Hepatocyte (in vitro differentiated cells): ENCODE results near the gene RHCG. TPM values are rescaled to one million over a fixed set of nuclear protein-coding genes. Genes with fewer than 3 reads are reported as not detected.

Experiments
- DNase-seq: peaks from one replicate; pipeline ENCODE4 v3.0.0-alpha.2; 2016; ENCODE audit warnings: low spot score
- H2AFZ ChIP-seq: fragments of 200-600 bp; sonication (generic); 2 replicates; pipeline ENCODE4 v1.6.0; 2016; ENCODE audit warnings: antibody characterized with exemption, mild to moderate bottlenecking
- H3K27ac ChIP-seq: fragments of 200-600 bp; sonication (generic); 2 replicates; pipeline ENCODE4 v1.5.1; 2016; ENCODE audit warnings: mild to moderate bottlenecking
- H3K27me3 ChIP-seq: fragments of 200-600 bp; sonication (generic); 2 replicates; pipeline ENCODE4 v1.6.1; 2016
- H3K36me3 ChIP-seq: fragments of 200-600 bp; sonication (generic); replicated peaks from 2 replicates; pipeline ENCODE4 v1.5.1; 2016; ENCODE audit warnings: low read depth; ENCODE audit not compliant: insufficient read depth
- H3K4me1 ChIP-seq: fragments of 200-600 bp; sonication (generic); 2 replicates; pipeline ENCODE4 v1.5.1; 2016; ENCODE audit warnings: mild to moderate bottlenecking, moderate library complexity; ENCODE audit not compliant: insufficient read depth
- H3K4me2 ChIP-seq: fragments of 200-600 bp; sonication (generic); 2 replicates; pipeline ENCODE4 v1.6.0; 2016
- H3K4me3 ChIP-seq: fragments of 200-600 bp; sonication (generic); 2 replicates; pipeline ENCODE4 v1.5.1; 2016; ENCODE audit warnings: mild to moderate bottlenecking
- H3K79me2 ChIP-seq: fragments of 200-600 bp; sonication (generic); 2 replicates; pipeline ENCODE4 v1.6.0; 2017; ENCODE audit warnings: mild to moderate bottlenecking
- H3K9me2 ChIP-seq: fragments of 200-600 bp; sonication (generic); replicated peaks from 2 replicates; pipeline ENCODE4 v1.6.0; 2017; ENCODE audit warnings: mild to moderate bottlenecking; ENCODE audit not compliant: insufficient read depth
- H3K9me3 ChIP-seq: fragments of 200-600 bp; sonication (generic); 2 replicates; pipeline ENCODE4 v1.5.1; 2016; ENCODE audit warnings: low read depth, mild to moderate bottlenecking
- H4K20me1 ChIP-seq: fragments of 200-600 bp; sonication (generic); 2 replicates; pipeline ENCODE4 v1.6.0; 2016; ENCODE audit warnings: mild to moderate bottlenecking; ENCODE audit not compliant: insufficient read depth, poor library complexity, severe bottlenecking
- EZH2 ChIP-seq: fragments of 200-600 bp; sonication (generic); IDR thresholded peaks from 2 replicates; pipeline ENCODE4 v1.6.1; 2016; ENCODE audit warnings: antibody characterized with exemption, mild to moderate bottlenecking, borderline replicate concordance
- EZH2phosphoT487 ChIP-seq: fragments of 200-600 bp; sonication (generic); IDR thresholded peaks from one replicate; pipeline ENCODE4 v1.6.1; 2018; ENCODE audit warnings: antibody characterized with exemption, mild to moderate bottlenecking, low read depth, moderate library complexity; ENCODE audit not compliant: unreplicated experiment, severe bottlenecking
- WGBS: methylation state at CpG from one replicate; pipeline ENCODE4 v1.1.6; 2016; ENCODE audit warnings: low lambda C conversion rate; ENCODE audit errors: missing lambda C conversion rate; 5-methylcytosine and 5-hydroxymethylcytosine counted together
- polyA plus RNA-seq: library from polyadenylated mRNA; unstranded; fragments of >200 nt; fragmentation: Nextera tagmentation; extraction: Ambion mirVana; gene quantifications from 2 replicates; pipeline ENCODE4 v1.2.1, GENCODE V29; 2016
- total RNA-seq: library from RNA; depleted of rRNA; stranded (reverse); fragments of >200 nt; gene quantifications from 2 replicates; pipeline ENCODE4 v1.2.3, GENCODE V29; 2014
- TF ChIP-seq, protein P1 (sequence below): fragments of 200-600 bp; sonication (generic); IDR thresholded peaks from 2 replicates; pipeline ENCODE4 v1.5.1; 2016; ENCODE audit warnings: antibody characterized with exemption, mild to moderate bottlenecking; ENCODE audit not compliant: poor library complexity

Gene RHCG
- total and polyA plus RNA-seq, 2 experiments from 2014 or later, result 1.1 to 1.7 TPM

GRCh38 chr15:89482139-89482538, 14.2 kb downstream of the RHCG start:
- H3K27me3 ChIP-seq, result peaks cover 9% of the 10 kb centered on the region
- no peak overlapping the region for H3K27ac ChIP-seq
- 74% methylated on average over 5 of the region's 5 CpGs for WGBS
- H3K9me2 ChIP-seq, result no peaks in the 10 kb centered on the region
- no peaks in the 10 kb centered on the region for H3K79me2 ChIP-seq
- no peak for DNase-seq
- no peaks in the 10 kb centered on the region for H3K4me1 ChIP-seq
- H3K9me3 ChIP-seq, result no peaks in the 10 kb centered on the region
- H4K20me1 ChIP-seq, result no peaks in the 10 kb centered on the region
- no peak overlapping the region for H3K4me3 ChIP-seq
- no peaks in the 10 kb centered on the region for H3K36me3 ChIP-seq
- H3K4me2 ChIP-seq, result no peak overlapping the region
- no peak overlapping the region for H2AFZ ChIP-seq
- TF ChIP-seq, protein P1, sequence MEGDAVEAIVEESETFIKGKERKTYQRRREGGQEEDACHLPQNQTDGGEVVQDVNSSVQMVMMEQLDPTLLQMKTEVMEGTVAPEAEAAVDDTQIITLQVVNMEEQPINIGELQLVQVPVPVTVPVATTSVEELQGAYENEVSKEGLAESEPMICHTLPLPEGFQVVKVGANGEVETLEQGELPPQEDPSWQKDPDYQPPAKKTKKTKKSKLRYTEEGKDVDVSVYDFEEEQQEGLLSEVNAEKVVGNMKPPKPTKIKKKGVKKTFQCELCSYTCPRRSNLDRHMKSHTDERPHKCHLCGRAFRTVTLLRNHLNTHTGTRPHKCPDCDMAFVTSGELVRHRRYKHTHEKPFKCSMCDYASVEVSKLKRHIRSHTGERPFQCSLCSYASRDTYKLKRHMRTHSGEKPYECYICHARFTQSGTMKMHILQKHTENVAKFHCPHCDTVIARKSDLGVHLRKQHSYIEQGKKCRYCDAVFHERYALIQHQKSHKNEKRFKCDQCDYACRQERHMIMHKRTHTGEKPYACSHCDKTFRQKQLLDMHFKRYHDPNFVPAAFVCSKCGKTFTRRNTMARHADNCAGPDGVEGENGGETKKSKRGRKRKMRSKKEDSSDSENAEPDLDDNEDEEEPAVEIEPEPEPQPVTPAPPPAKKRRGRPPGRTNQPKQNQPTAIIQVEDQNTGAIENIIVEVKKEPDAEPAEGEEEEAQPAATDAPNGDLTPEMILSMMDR, result no peak
- TF ChIP-seq EZH2phosphoT487 (no peak), EZH2 (no peak)

GRCh38 chr15:89480505-89480904, 15.9 kb downstream of the RHCG start:
- WGBS, result 90% methylated on average over 3 of the region's 3 CpGs
- Histone ChIP-seq H4K20me1 (no peaks in the 10 kb centered on the region), H3K36me3 (no peaks in the 10 kb centered on the region), H3K4me1 (no peaks in the 10 kb centered on the region), H3K4me2 (no peak overlapping the region), H3K79me2 (no peaks in the 10 kb centered on the region), H3K9me2 (no peaks in the 10 kb centered on the region), H2AFZ (no peak overlapping the region), H3K27ac (no peak overlapping the region), H3K27me3 (peaks cover 19% of the 10 kb centered on the region), H3K4me3 (no peak overlapping the region), H3K9me3 (no peaks in the 10 kb centered on the region)
- TF ChIP-seq EZH2phosphoT487 (no peak), EZH2 (no peak)
- no peak for DNase-seq

DNA sequence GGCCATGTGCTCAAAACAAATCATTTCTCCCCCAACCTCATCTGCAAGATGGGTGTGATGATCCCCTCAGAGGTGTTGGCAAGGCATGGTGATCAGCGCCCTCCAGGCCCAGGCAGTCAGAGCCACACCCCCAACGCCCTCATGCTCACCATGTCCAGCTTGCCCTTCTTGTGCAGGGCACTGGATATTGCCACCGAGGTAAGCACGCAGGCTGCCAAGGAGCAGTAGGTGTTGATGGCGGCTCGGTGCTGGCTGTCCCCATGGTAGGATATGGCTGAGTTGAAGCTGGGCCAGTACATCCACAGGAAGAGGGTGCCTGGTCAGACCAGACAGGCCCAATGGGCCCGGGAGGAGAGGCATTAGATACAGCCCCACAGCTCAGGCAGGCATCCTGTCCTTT, 17.2 kb downstream of the RHCG start:
- H3K79me2 ChIP-seq, result no peaks in the 10 kb centered on the region
- no peak overlapping the region for H3K27ac ChIP-seq
- no peak overlapping the region for H2AFZ ChIP-seq
- no peak overlapping the region for H3K4me2 ChIP-seq
- no peaks in the 10 kb centered on the region for H3K9me2 ChIP-seq
- no peak for DNase-seq
- no peaks in the 10 kb centered on the region for H3K9me3 ChIP-seq
- no peak for TF ChIP-seq EZH2
- TF ChIP-seq, protein P1, result no peak
- no peak for TF ChIP-seq EZH2phosphoT487
- no peaks in the 10 kb centered on the region for H4K20me1 ChIP-seq
- H3K4me3 ChIP-seq, result no peak overlapping the region
- 83% methylated on average over 7 of the region's 7 CpGs for WGBS
- H3K36me3 ChIP-seq, result no peaks in the 10 kb centered on the region
- no peaks in the 10 kb centered on the region for H3K4me1 ChIP-seq
- H3K27me3 ChIP-seq, result peaks cover 20% of the 10 kb centered on the region

DNA sequence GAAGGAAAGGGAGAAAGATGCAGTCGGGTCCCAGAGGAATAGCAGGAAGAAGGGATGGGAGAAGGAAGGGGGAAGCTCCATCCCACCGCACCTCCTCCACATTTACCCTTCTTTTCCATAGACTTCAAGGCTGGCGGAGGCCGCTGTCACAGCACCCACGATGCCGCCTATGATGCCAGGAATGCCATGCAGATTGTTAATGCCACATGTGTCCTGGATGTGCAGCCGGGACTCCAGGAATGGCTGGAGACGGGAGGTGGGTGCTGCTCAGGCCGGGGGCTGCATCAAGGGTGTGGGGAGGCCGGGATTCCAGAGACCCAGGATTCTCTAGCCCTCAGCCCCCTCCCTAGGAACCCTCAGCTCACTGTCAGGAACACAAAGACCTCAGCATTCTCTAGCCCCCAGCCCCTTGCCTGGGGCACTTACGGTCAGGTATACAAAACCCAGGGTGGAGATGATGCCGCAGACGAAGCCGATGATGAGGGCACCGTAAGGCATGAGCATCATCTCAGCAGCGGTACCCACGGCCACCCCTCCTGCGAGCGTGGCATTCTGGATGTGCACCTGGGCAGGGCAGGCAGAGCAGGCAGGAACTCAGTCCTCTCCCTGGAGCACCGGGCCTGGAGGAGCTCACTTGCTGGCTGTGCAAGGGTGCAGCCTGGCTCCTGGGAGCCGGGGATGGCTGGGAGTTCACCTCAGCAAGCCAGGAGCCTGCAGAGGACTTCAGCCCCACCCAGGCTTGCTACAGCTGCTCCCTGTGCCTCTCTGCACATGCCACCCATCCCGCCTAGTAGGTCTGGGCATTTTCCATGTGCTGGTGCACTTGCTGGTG, 18.8 kb downstream of the RHCG start:
- Histone ChIP-seq H3K79me2 (no peaks in the 10 kb centered on the region), H3K4me3 (no peak overlapping the region), H3K9me3 (no peaks in the 10 kb centered on the region), H2AFZ (no peak overlapping the region), H4K20me1 (no peaks in the 10 kb centered on the region), H3K27me3 (peaks cover 29% of the 10 kb centered on the region), H3K9me2 (no peaks in the 10 kb centered on the region), H3K4me1 (no peaks in the 10 kb centered on the region), H3K4me2 (no peak overlapping the region), H3K27ac (no peak overlapping the region), H3K36me3 (no peaks in the 10 kb centered on the region)
- TF ChIP-seq, protein P1, result no peak
- TF ChIP-seq EZH2phosphoT487 (no peak), EZH2 (no peak)
- WGBS, result 84% methylated on average over 22 of the region's 22 CpGs
- no peak for DNase-seq
